ENCODE results near the gene IMMP2L. TPM values are rescaled to one million over a fixed set of nuclear protein-coding genes. Genes with fewer than 3 reads are reported as not detected.

IMMP2L gene
- total and polyA plus RNA-seq, 2 donors (not counting 3 experiments of a cell fraction or from before 2014, with no cell fraction given), result 9.9 to 11.8 TPM

GRCh38 chr7:111223802-111224253, 338.5 kb downstream of the IMMP2L start:
- TF ChIP-seq CTCF (IDR thresholded peaks at IDR 0.05; ENCODE audit: extremely low read depth in 1 of 2, insufficient read depth in 1 of 2, low read depth in 1 of 2, low read length in 2 of 2) (no peak), MYC (IDR thresholded peaks at IDR 0.05; ENCODE audit: low read depth, low read length) (no peak), FOS (IDR thresholded peaks at IDR 0.05; ENCODE audit: borderline replicate concordance, insufficient read depth, low read length) (no peak), MAX (IDR thresholded peaks at IDR 0.05; ENCODE audit: insufficient read depth, insufficient read length) (no peak), POLR2AphosphoS5 (IDR thresholded peaks at IDR 0.05; ENCODE audit: insufficient read depth, low read depth, low read length) (no peak), JUN (IDR thresholded peaks at IDR 0.05; ENCODE audit: borderline replicate concordance, insufficient read depth, insufficient read length, low read depth) (no peak), POLR2A (IDR thresholded peaks at IDR 0.05; ENCODE audit: low read depth, low read length) (no peak), EZH2 (IDR thresholded peaks at IDR 0.05; ENCODE audit: borderline replicate concordance, low read depth, low read length, severe bottlenecking) (no peak), GATA2 (IDR thresholded peaks at IDR 0.05; ENCODE audit: insufficient read depth, insufficient read length, low read depth, low read length) (no peak)
- no peaks in the 10 kb centered on the region for H4K20me1 ChIP-seq (replicated peaks; ENCODE audit: control insufficient read depth, extremely low read depth, insufficient read depth, low read length)
- no peak overlapping the region for H3K9ac ChIP-seq (replicated peaks; ENCODE audit: extremely low read depth, insufficient read depth, low read length)
- FAIRE-seq (no peak), DNase-seq (ENCODE audit: low read depth, low spot score) (no peak)
- dilution Hi-C loops (cut with MboI; ENCODE audit: extremely low pct_ligation_motif_present, low sequenced_read_pairs), result no loop called here
- intact Hi-C loops (cut with micrococcal nuclease), result no loop called here
- H3K27ac ChIP-seq (ENCODE audit: insufficient read depth, low read depth, low read length), result no peak overlapping the region
- H3K79me2 ChIP-seq (ENCODE audit: control insufficient read depth, insufficient read depth, low read length), result no peaks in the 10 kb centered on the region
- CTCF ChIA-PET, result interaction anchor here (1.6 kb wide), 1 partner anchor 9 kb away, joined by 3 read pairs; no protein-coding TSS in a partner anchor
- POLR2A ChIA-PET, result no interaction called here
- no TSS peak for BruUV-seq (replicated peaks)
- H3K4me2 ChIP-seq (ENCODE audit: insufficient read depth, low read length), result no peak overlapping the region
- H3K9me3 ChIP-seq (replicated peaks; ENCODE audit: control insufficient read depth, insufficient read depth, low read length), result no peaks in the 10 kb centered on the region
- no peaks in the 10 kb centered on the region for H3K27me3 ChIP-seq (ENCODE audit: control insufficient read depth in 2 of 2, insufficient read depth in 2 of 2, low read length in 2 of 2)
- no peaks in the 10 kb centered on the region for H3K36me3 ChIP-seq (ENCODE audit: control insufficient read depth in 2 of 2, extremely low read depth in 1 of 2, insufficient read depth in 2 of 2, low read length in 2 of 2)
- H3K9me1 ChIP-seq (replicated peaks; ENCODE audit: control insufficient read depth, extremely low read depth, insufficient read depth, low read length), result no peaks in the 10 kb centered on the region
- H2AFZ ChIP-seq (ENCODE audit: low read depth, low read length), result no peak overlapping the region
- H3K4me1 ChIP-seq (ENCODE audit: control insufficient read depth, extremely low read depth, insufficient read depth, low read length), result peaks cover 10% of the 10 kb centered on the region
- H3K4me3 ChIP-seq (replicated peaks in 1 of 3; ENCODE audit: insufficient read depth in 1 of 3, low read depth in 1 of 3, low read length in 3 of 3), result no peak overlapping the region
